K562 (cell line): ENCODE results near the gene SLC39A9. TPM values are rescaled to one million over a fixed set of nuclear protein-coding genes. Genes with fewer than 3 reads are reported as not detected.
"Not testable (repeated sequence)": the region's sequence is repeated elsewhere in the genome, so short reads cannot be mapped to it uniquely, and the experiment has no call there.

Experiments used
- ATAC-seq: fragments of 200-7000 bp; cut with Tn5 transposase; 3 replicates; pipeline ENCODE4 v1.9.1; 2020; ENCODE audit warnings: moderate library complexity
- BruUV-seq: library from RNA; stranded (reverse); fragments of 400-500 nt; replicated peaks from 2 replicates; lab custom pipeline; 2021; lab: Mats Ljungman, UMichigan
- CTCF ChIA-PET: fragments of 300-600 bp; formaldehyde crosslinking; extraction: SDS; loops from one replicate; lab custom pipeline; 2021; ENCODE audit warnings: low intra/inter-chr PET ratio; lab: Yijun Ruan, JAX
- POLR2A ChIA-PET: fragments of 300-600, 350-650 bp; sonication (Branson Sonifier 250); formaldehyde crosslinking; extraction: SDS; loops from one replicate; lab custom pipeline; 2021; ENCODE audit warnings: antibody characterized with exemption, inconsistent platforms; lab: Yijun Ruan, JAX
- DNase-seq, 4 experiments: peaks; one replicate each; pipeline versions ENCODE4 v3.0.0 to v3.0.0-alpha.2; 2011 to 2018; ENCODE audit warnings: low spot score in 3 of 4, mixed read lengths in 3 of 4; ENCODE audit errors: extremely low read depth in 1 of 4
- FAIRE-seq: peaks from 2 replicates; lab custom pipeline; 2011; peaks lifted over from hg19 to GRCh38; lab: Jason Lieb, UNC
- H2AFZ ChIP-seq: 2 replicates; pipeline ENCODE4 v1.6.0; 2011; ENCODE audit warnings: low read depth, low read length, control low read depth, inconsistent platforms
- H3K27ac ChIP-seq: fragments of 200-600 bp; 3 replicates; pipeline ENCODE4 v1.8.0; 2011; ENCODE audit warnings: low read depth, mild to moderate bottlenecking, control low read depth, inconsistent platforms, low read length, moderate library complexity, mixed read lengths; ENCODE audit errors: extremely low read depth
- H3K27me3 ChIP-seq, 2 experiments: fragments of 300-600 bp in 1 of 2; 2 replicates in 1 of 2; 3 replicates in 1 of 2; pipeline versions ENCODE4 v1.6.0 to v1.8.0; 2011; ENCODE audit warnings: inconsistent platforms in 2 of 2, low read length in 2 of 2, mild to moderate bottlenecking in 1 of 2, mixed read lengths in 1 of 2, moderate library complexity in 1 of 2; ENCODE audit not compliant: control insufficient read depth in 2 of 2, insufficient read depth in 2 of 2
- H3K36me3 ChIP-seq: fragments of 300-600 bp; 3 replicates; pipeline ENCODE4 v1.8.0; 2011; ENCODE audit warnings: mild to moderate bottlenecking, low read length, inconsistent platforms; ENCODE audit not compliant: control insufficient read depth, insufficient read depth
- H3K4me1 ChIP-seq, 2 experiments: fragments of 200-600 bp in 1 of 2; replicated peaks in 1 of 2; 2 replicates in 1 of 2; 3 replicates in 1 of 2; pipeline versions ENCODE4 v1.5.1 to v1.8.0; 2011; ENCODE audit warnings: inconsistent platforms in 2 of 2, low read length in 2 of 2, mild to moderate bottlenecking in 1 of 2, mixed read lengths in 1 of 2, moderate library complexity in 1 of 2; ENCODE audit not compliant: control insufficient read depth in 2 of 2, insufficient read depth in 2 of 2
- H3K4me2 ChIP-seq: 2 replicates; pipeline ENCODE4 v1.6.1; 2011; ENCODE audit warnings: low read length, control low read depth, inconsistent platforms, mixed read lengths; ENCODE audit not compliant: insufficient read depth
- H3K4me3 ChIP-seq: fragments of 200-600 bp; sonication (generic), shearing (Covaris generic); 2 replicates; pipeline ENCODE4 v1.5.1; 2016; ENCODE audit warnings: control low read depth, inconsistent platforms
- H3K79me2 ChIP-seq: fragments of 200-600 bp; 3 replicates; pipeline ENCODE4 v1.8.0; 2011; ENCODE audit warnings: low read length, inconsistent platforms; ENCODE audit not compliant: control insufficient read depth, insufficient read depth
- H3K9ac ChIP-seq, 2 experiments: 2 replicates each; pipeline versions ENCODE4 v1.6.0 to v1.6.1; 2011; ENCODE audit warnings: low read depth in 2 of 2, low read length in 2 of 2, control low read depth in 1 of 2, inconsistent platforms in 1 of 2, mild to moderate bottlenecking in 1 of 2, mixed read lengths in 1 of 2; ENCODE audit not compliant: insufficient read depth in 1 of 2
- H3K9me1 ChIP-seq: one replicate; pipeline ENCODE4 v1.6.0; 2011; ENCODE audit warnings: inconsistent platforms, mild to moderate bottlenecking, low read length, moderate library complexity; ENCODE audit not compliant: control insufficient read depth, insufficient read depth
- H3K9me3 ChIP-seq: replicated peaks from 2 replicates; pipeline ENCODE4 v1.5.1; 2011; ENCODE audit warnings: low read depth, low read length, inconsistent platforms; ENCODE audit not compliant: control insufficient read depth, insufficient read depth
- H4K20me1 ChIP-seq: replicated peaks from 2 replicates; pipeline ENCODE4 v1.6.1; 2011; ENCODE audit warnings: low read length, inconsistent platforms, mixed read lengths; ENCODE audit not compliant: control insufficient read depth, insufficient read depth
- KDM2B ChIP-seq: fragments of 250-450 bp; sonication (Bioruptor Pico); IDR thresholded peaks from 2 replicates; pipeline ENCODE4 v1.8.0; 2021; ENCODE audit warnings: mild to moderate bottlenecking, moderate library complexity
- TAF9B ChIP-seq: fragments of 450-650 bp; IDR thresholded peaks from 2 replicates; pipeline ENCODE4 v1.6.1; 2018; ENCODE audit warnings: mild to moderate bottlenecking; ENCODE audit not compliant: partially characterized antibody
- YBX1 ChIP-seq: fragments of 450-650 bp; IDR thresholded peaks from 2 replicates; pipeline ENCODE4 v1.7.1; 2016; ENCODE audit warnings: mild to moderate bottlenecking
- ZFP91 ChIP-seq: sonication (generic); formaldehyde crosslinking; IDR thresholded peaks from 2 replicates; pipeline ENCODE4 v1.8.0; 2022; ENCODE audit warnings: mild to moderate bottlenecking, missing genetic modification reagents
- ZNF324 ChIP-seq: fragments of 250-450 bp; sonication (Bioruptor Pico); IDR thresholded peaks from 2 replicates; pipeline ENCODE4 v1.4.0; 2020; ENCODE audit warnings: mild to moderate bottlenecking
- WGBS: fragments of 100-300 bp; shearing (Covaris generic); methylation state at CpG from one replicate; pipeline ENCODE4 v1.1.6; 2016; ENCODE audit warnings: low coverage, mixed read lengths; ENCODE audit not compliant: insufficient coverage; ENCODE audit errors: missing lambda C conversion rate; 5-methylcytosine and 5-hydroxymethylcytosine counted together
- in situ Hi-C: fragments of 300-500 bp; cut with MboI; formaldehyde crosslinking; loops from 4 replicates; pipeline ENCODE4 v1.15.0; 2018; ENCODE audit warnings: inconsistent platforms, mixed read lengths
- intact Hi-C: fragments of 100-400 bp; cut with micrococcal nuclease; formaldehyde crosslinking; loops from 2 replicates; pipeline ENCODE4 v1.14.2; 2022
- polyA plus RNA-seq, 8 experiments: library from polyadenylated mRNA; depleted of rRNA in 4 of 8; stranded (reverse) in 5 of 8; unstranded in 3 of 8; fragments of >200 nt; fragmentation: Nextera tagmentation in 2 of 8; fragmentation: Illumina TruSeq in 1 of 8; extraction: Ambion mirVana in 2 of 8; extraction: Trizol in 1 of 8; gene quantifications; 2 replicates each; pipeline versions ENCODE4 v1.2.1 to v1.2.3, GENCODE V29; 2011 to 2014; ENCODE audit warnings: inconsistent platforms in 1 of 8, missing spikeins in 1 of 8
- total RNA-seq, 7 experiments: library from RNA; depleted of rRNA in 6 of 7; stranded (reverse); fragments of >200 nt in 6 of 7; fragmentation: Illumina TruSeq in 2 of 7; extraction: Trizol in 2 of 7; gene quantifications; 2 replicates each; pipeline versions ENCODE4 v1.2.1 to v1.2.3, GENCODE V29; 2011 to 2021; ENCODE audit warnings: low replicate concordance in 1 of 7

SLC39A9 gene
- total and polyA plus RNA-seq, 9 of the 15 experiments (the other 6 are each of a cell fraction or from before 2014, with no cell fraction given) = 18.4 to 66.0 (median 32.5) TPM

- Histone ChIP-seq H3K4me2 (no peak overlapping the region), H2AFZ (no peak overlapping the region), H3K9me1 (no peaks in the 10 kb centered on the region), H4K20me1 (peaks cover 9% of the 10 kb centered on the region), H3K79me2 (peaks cover 94% of the 10 kb centered on the region), H3K9me3 (no peaks in the 10 kb centered on the region), H3K36me3 (peaks cover 95% of the 10 kb centered on the region), H3K9ac (no peak overlapping the region), H3K27ac (no peak overlapping the region), H3K4me3 (no peak overlapping the region), H3K27me3 (no peaks in the 10 kb centered on the region), H3K4me1 (no peaks in the 10 kb centered on the region)
- no peak for TF ChIP-seq YBX1
- no peak for TF ChIP-seq ZFP91
- no peak for TF ChIP-seq ZNF324
- no peak for TF ChIP-seq TAF9B
- no peak for TF ChIP-seq KDM2B
- in situ Hi-C loops = no loop called here
- BruUV-seq = no TSS peak
- no peak for ATAC-seq
- FAIRE-seq = no peak
- ChIA-PET CTCF (no interaction called here), POLR2A (interaction anchor here (0.6 to 1.7 kb wide), 4 partner anchors 9 to 369 kb away, joined by 3 to 10 read pairs (median 5); partner anchors contain the start of genes ERH and SLC39A9)
- 97% methylated on average over 3 of the region's 3 CpGs for WGBS
- no peak for DNase-seq
- intact Hi-C loops = no loop called here
Observed at GRCh38 chr14:69387311-69387710, 11.2 kb upstream of the SLC39A9 start.

GRCh38 chr14:69391400-69391799, 7.1 kb upstream of the SLC39A9 start:
- BruUV-seq, DNase-seq, H3K27ac ChIP-seq, H2AFZ ChIP-seq, H3K4me1 ChIP-seq, H3K4me2 ChIP-seq, in situ Hi-C loops, H4K20me1 ChIP-seq, H3K9ac ChIP-seq, CTCF ChIA-PET, ATAC-seq, H3K9me1 ChIP-seq, H3K9me3 ChIP-seq, H3K4me3 ChIP-seq, H3K27me3 ChIP-seq, FAIRE-seq, intact Hi-C loops: not testable (repeated sequence)
- H3K36me3 ChIP-seq = peaks cover 93% of the 10 kb centered on the region
- POLR2A ChIA-PET = interaction anchor here (0.6 to 1.1 kb wide), 2 partner anchors 21 to 223 kb away, joined by 3 read pairs; no protein-coding TSS in a partner anchor
- H3K79me2 ChIP-seq = peaks cover 96% of the 10 kb centered on the region
- WGBS = 100% methylated on average over 2 of the region's 8 CpGs
